Osteoblast (primary cell): ENCODE measurements around the gene FOXN3. TPM values are rescaled to one million over a fixed set of nuclear protein-coding genes. Genes with fewer than 3 reads are reported as not detected.

Experiments used
- DNase-seq: peaks from one replicate; pipeline ENCODE4 v3.0.0; 2011; ENCODE audit warnings: low spot score, mixed read lengths; ENCODE audit not compliant: insufficient read length; ENCODE audit errors: missing footprints
- H2AFZ ChIP-seq: 2 replicates; pipeline ENCODE4 v1.6.0; 2011; ENCODE audit warnings: mild to moderate bottlenecking, low read length
- H3K27ac ChIP-seq: 2 replicates; pipeline ENCODE4 v1.5.1; 2011; ENCODE audit warnings: mild to moderate bottlenecking, low read depth, low read length, moderate library complexity
- H3K27me3 ChIP-seq: 2 replicates; pipeline ENCODE4 v1.6.0; 2012; ENCODE audit warnings: mild to moderate bottlenecking, control low read depth, inconsistent platforms, low read length, moderate library complexity; ENCODE audit not compliant: insufficient read depth
- H3K36me3 ChIP-seq: 2 replicates; pipeline ENCODE4 v1.5.1; 2011; ENCODE audit warnings: mild to moderate bottlenecking, low read length, control low read depth, moderate library complexity; ENCODE audit not compliant: insufficient read depth
- H3K4me1 ChIP-seq: 2 replicates; pipeline ENCODE4 v1.5.1; 2011; ENCODE audit warnings: mild to moderate bottlenecking, low read length, control low read depth, moderate library complexity; ENCODE audit not compliant: insufficient read depth
- H3K4me2 ChIP-seq: 2 replicates; pipeline ENCODE4 v1.6.0; 2011; ENCODE audit warnings: mild to moderate bottlenecking, low read length; ENCODE audit not compliant: insufficient read depth
- H3K4me3 ChIP-seq: fragments of 200-600 bp; sonication (generic); 3 replicates; pipeline ENCODE4 v1.5.1; 2012; ENCODE audit warnings: mild to moderate bottlenecking, low read length, inconsistent platforms; ENCODE audit not compliant: insufficient read depth
- H3K79me2 ChIP-seq: 2 replicates; pipeline ENCODE4 v1.6.0; 2012; ENCODE audit warnings: mild to moderate bottlenecking, low read length, control low read depth, inconsistent platforms; ENCODE audit not compliant: insufficient read depth
- H3K9me3 ChIP-seq: 2 replicates; pipeline ENCODE4 v1.5.1; 2011; ENCODE audit warnings: low read depth, low read length, control low read depth
- H4K20me1 ChIP-seq: 2 replicates; pipeline ENCODE4 v1.6.0; 2012; ENCODE audit warnings: mild to moderate bottlenecking, low read length, control low read depth; ENCODE audit not compliant: insufficient read depth
- total RNA-seq: library from RNA; depleted of rRNA; stranded (reverse); fragments of >200 nt; gene quantifications from 2 replicates; pipeline ENCODE4 v1.2.3, GENCODE V29; 2012
- TF ChIP-seq, protein P1 (sequence below): IDR thresholded peaks from 2 replicates; pipeline ENCODE4 v1.5.1; 2011; ENCODE audit warnings: mild to moderate bottlenecking, low read depth, low read length, moderate library complexity; ENCODE audit errors: extremely low read depth

FOXN3 gene
- total RNA-seq, 1 donor = 49.9 TPM

- no peak overlapping the region for H3K27ac ChIP-seq
- DNase-seq = no peak
- TF ChIP-seq, protein P1, sequence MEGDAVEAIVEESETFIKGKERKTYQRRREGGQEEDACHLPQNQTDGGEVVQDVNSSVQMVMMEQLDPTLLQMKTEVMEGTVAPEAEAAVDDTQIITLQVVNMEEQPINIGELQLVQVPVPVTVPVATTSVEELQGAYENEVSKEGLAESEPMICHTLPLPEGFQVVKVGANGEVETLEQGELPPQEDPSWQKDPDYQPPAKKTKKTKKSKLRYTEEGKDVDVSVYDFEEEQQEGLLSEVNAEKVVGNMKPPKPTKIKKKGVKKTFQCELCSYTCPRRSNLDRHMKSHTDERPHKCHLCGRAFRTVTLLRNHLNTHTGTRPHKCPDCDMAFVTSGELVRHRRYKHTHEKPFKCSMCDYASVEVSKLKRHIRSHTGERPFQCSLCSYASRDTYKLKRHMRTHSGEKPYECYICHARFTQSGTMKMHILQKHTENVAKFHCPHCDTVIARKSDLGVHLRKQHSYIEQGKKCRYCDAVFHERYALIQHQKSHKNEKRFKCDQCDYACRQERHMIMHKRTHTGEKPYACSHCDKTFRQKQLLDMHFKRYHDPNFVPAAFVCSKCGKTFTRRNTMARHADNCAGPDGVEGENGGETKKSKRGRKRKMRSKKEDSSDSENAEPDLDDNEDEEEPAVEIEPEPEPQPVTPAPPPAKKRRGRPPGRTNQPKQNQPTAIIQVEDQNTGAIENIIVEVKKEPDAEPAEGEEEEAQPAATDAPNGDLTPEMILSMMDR = no peak
- no peaks in the 10 kb centered on the region for H3K79me2 ChIP-seq
- no peaks in the 10 kb centered on the region for H3K36me3 ChIP-seq
- no peak overlapping the region for H2AFZ ChIP-seq
- H3K27me3 ChIP-seq = no peaks in the 10 kb centered on the region
- H3K4me2 ChIP-seq = no peak overlapping the region
- H3K4me1 ChIP-seq = peaks cover 19% of the 10 kb centered on the region
- no peaks in the 10 kb centered on the region for H3K9me3 ChIP-seq
- H4K20me1 ChIP-seq = no peaks in the 10 kb centered on the region
- no peak overlapping the region for H3K4me3 ChIP-seq
These were observed 27.6 kb upstream of the FOXN3 start for GRCh38 chr14:89444516-89445125.

- Histone ChIP-seq H3K4me2 (no peak overlapping the region), H3K27ac (no peak overlapping the region), H3K79me2 (no peaks in the 10 kb centered on the region), H3K27me3 (no peaks in the 10 kb centered on the region), H3K36me3 (no peaks in the 10 kb centered on the region), H2AFZ (no peak overlapping the region), H3K4me1 (peaks cover 19% of the 10 kb centered on the region), H3K9me3 (no peaks in the 10 kb centered on the region), H3K4me3 (no peak overlapping the region), H4K20me1 (no peaks in the 10 kb centered on the region)
- DNase-seq = no peak
- TF ChIP-seq, protein P1 = no peak
These were observed 27.0 kb upstream of the FOXN3 start for GRCh38 chr14:89444044-89444443.

GRCh38 chr14:89443042-89443629, 26.1 kb upstream of the FOXN3 start:
- Histone ChIP-seq H3K4me3 (no peak overlapping the region), H3K79me2 (no peaks in the 10 kb centered on the region), H4K20me1 (no peaks in the 10 kb centered on the region), H3K27me3 (no peaks in the 10 kb centered on the region), H3K9me3 (no peaks in the 10 kb centered on the region), H3K36me3 (no peaks in the 10 kb centered on the region), H3K4me1 (peaks cover 19% of the 10 kb centered on the region), H3K4me2 (peak overlapping the region; percentile 42), H2AFZ (no peak overlapping the region), H3K27ac (peak overlapping the region; percentile 44)
- TF ChIP-seq, protein P1 = no peak
- peak; percentile 90 for DNase-seq

GRCh38 chr14:89442280-89442679, 25.2 kb upstream of the FOXN3 start:
- no peaks in the 10 kb centered on the region for H3K36me3 ChIP-seq
- H3K4me3 ChIP-seq = no peak overlapping the region
- H3K4me1 ChIP-seq = peaks cover 19% of the 10 kb centered on the region
- no peaks in the 10 kb centered on the region for H3K9me3 ChIP-seq
- no peaks in the 10 kb centered on the region for H3K79me2 ChIP-seq
- no peak overlapping the region for H3K4me2 ChIP-seq
- no peak for DNase-seq
- H2AFZ ChIP-seq = no peak overlapping the region
- TF ChIP-seq, protein P1 = no peak
- H3K27ac ChIP-seq = peak overlapping the region; percentile 44
- H4K20me1 ChIP-seq = no peaks in the 10 kb centered on the region
- H3K27me3 ChIP-seq = no peaks in the 10 kb centered on the region
